ENCODE measurements around the gene ZNF280B. TPM values are rescaled to one million over a fixed set of nuclear protein-coding genes. Genes with fewer than 3 reads are reported as not detected.

Gene ZNF280B
- polyA plus RNA-seq, 1 donor (not counting 4 experiments of a cell fraction or from before 2014, with no cell fraction given) = 0.04 TPM

DNA sequence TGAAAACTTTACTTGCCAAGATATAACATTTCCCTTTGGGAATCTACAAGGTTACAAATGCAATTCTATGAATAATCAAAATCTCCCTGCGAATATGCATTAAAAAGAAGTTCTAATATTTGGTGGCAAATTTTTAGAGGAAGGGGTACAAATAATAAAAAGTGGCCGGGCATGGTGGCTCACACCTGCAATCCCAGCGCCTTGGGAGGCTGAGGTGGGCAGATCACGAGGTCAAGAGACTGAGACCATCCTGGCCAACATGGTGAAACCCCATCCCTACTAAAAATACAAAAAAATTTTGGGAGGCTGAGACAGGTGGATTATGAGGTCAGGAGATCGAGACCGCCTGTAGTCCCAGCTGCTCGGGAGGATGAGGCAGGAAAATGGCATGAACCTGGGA lies 47.0 kb downstream of the ZNF280B start:
- Histone ChIP-seq H3K9ac (ENCODE audit: control insufficient read depth, extremely low read depth, insufficient read depth, low read length) (no peak overlapping the region), H3K4me2 (ENCODE audit: control insufficient read depth, extremely low read depth, insufficient read depth, low read depth, low read length) (no peak overlapping the region), H3K4me1 (ENCODE audit: control insufficient read depth, extremely low read depth, insufficient read depth, low read length) (no peaks in the 10 kb centered on the region), H3K9me3 (ENCODE audit: control insufficient read depth, low read depth, low read length) (peaks cover 6% of the 10 kb centered on the region), H3K27ac (ENCODE audit: control insufficient read depth, insufficient read depth, low read length) (no peak overlapping the region), H3K36me3 (ENCODE audit: control insufficient read depth in 2 of 2, extremely low read depth in 1 of 2, insufficient read depth in 2 of 2, low read length in 2 of 2) (no peaks in the 10 kb centered on the region), H4K20me1 (ENCODE audit: control insufficient read depth, extremely low read depth, insufficient read depth, low read length) (no peaks in the 10 kb centered on the region), H3K9me1 (ENCODE audit: control insufficient read depth, extremely low read depth, insufficient read depth, low read length) (no peaks in the 10 kb centered on the region), H3K79me2 (ENCODE audit: control insufficient read depth, insufficient read depth, low read length) (no peaks in the 10 kb centered on the region), H2AFZ (ENCODE audit: control insufficient read depth, low read length) (no peak overlapping the region), H3K27me3 (ENCODE audit: control insufficient read depth, extremely low read depth, insufficient read depth, low read length) (no peaks in the 10 kb centered on the region), H3K4me3 (ENCODE audit: control insufficient read depth in 2 of 3, extremely low read depth in 1 of 3, insufficient read depth in 2 of 3, low read depth in 1 of 3, low read length in 3 of 3) (no peak overlapping the region)
- dilution Hi-C loops (cut with MboI; ENCODE audit: extremely low pct_ligation_motif_present, low sequenced_read_pairs) = no loop called here
- TF ChIP-seq, protein P1, sequence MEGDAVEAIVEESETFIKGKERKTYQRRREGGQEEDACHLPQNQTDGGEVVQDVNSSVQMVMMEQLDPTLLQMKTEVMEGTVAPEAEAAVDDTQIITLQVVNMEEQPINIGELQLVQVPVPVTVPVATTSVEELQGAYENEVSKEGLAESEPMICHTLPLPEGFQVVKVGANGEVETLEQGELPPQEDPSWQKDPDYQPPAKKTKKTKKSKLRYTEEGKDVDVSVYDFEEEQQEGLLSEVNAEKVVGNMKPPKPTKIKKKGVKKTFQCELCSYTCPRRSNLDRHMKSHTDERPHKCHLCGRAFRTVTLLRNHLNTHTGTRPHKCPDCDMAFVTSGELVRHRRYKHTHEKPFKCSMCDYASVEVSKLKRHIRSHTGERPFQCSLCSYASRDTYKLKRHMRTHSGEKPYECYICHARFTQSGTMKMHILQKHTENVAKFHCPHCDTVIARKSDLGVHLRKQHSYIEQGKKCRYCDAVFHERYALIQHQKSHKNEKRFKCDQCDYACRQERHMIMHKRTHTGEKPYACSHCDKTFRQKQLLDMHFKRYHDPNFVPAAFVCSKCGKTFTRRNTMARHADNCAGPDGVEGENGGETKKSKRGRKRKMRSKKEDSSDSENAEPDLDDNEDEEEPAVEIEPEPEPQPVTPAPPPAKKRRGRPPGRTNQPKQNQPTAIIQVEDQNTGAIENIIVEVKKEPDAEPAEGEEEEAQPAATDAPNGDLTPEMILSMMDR (optimal IDR thresholded peaks at IDR 0.05 in 1 of 3, IDR thresholded peaks at IDR 0.05 in 1 of 3, conservative IDR thresholded peaks at IDR 0.05 in 1 of 3; ENCODE audit: extremely low read depth in 1 of 3, insufficient read depth in 2 of 3, low read length in 3 of 3) = no peak
- no peak for TF ChIP-seq EZH2 (IDR thresholded peaks at IDR 0.05; ENCODE audit: low read length)
- no peak for DNase-seq (ENCODE audit: low read depth, low spot score)
- FAIRE-seq = no peak

DNA sequence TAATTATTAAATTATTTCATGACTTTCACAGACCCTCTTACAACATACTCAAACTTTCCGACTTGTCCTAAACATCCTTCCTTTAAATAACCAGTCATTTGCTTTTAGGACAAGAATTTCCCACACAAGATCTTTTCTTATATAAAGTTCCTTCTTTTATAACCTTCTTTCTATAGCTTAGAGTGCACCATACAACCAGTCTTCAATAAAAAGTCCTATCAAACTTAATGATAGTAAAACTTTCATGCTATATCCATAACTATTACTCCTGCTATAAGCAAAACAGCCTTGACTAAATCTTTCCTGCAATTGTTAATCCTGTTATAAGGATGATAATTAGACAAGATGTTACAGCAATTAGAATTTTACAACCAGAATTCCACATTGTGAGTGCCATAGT lies 47.4 kb downstream of the ZNF280B start:
- no peak for FAIRE-seq

More for the DNA sequence above, 47.4 kb downstream of the ZNF280B start:
- Histone ChIP-seq H3K4me1 (ENCODE audit: control insufficient read depth, extremely low read depth, insufficient read depth, low read length) (no peaks in the 10 kb centered on the region), H3K27ac (ENCODE audit: control insufficient read depth, insufficient read depth, low read length) (no peak overlapping the region), H3K9me3 (ENCODE audit: control insufficient read depth, low read depth, low read length) (peaks cover 6% of the 10 kb centered on the region), H3K9me1 (ENCODE audit: control insufficient read depth, extremely low read depth, insufficient read depth, low read length) (no peaks in the 10 kb centered on the region), H4K20me1 (ENCODE audit: control insufficient read depth, extremely low read depth, insufficient read depth, low read length) (no peaks in the 10 kb centered on the region), H2AFZ (ENCODE audit: control insufficient read depth, low read length) (no peak overlapping the region), H3K4me3 (ENCODE audit: control insufficient read depth in 2 of 3, extremely low read depth in 1 of 3, insufficient read depth in 2 of 3, low read depth in 1 of 3, low read length in 3 of 3) (no peak overlapping the region), H3K27me3 (ENCODE audit: control insufficient read depth, extremely low read depth, insufficient read depth, low read length) (no peaks in the 10 kb centered on the region), H3K9ac (ENCODE audit: control insufficient read depth, extremely low read depth, insufficient read depth, low read length) (no peak overlapping the region), H3K36me3 (ENCODE audit: control insufficient read depth in 2 of 2, extremely low read depth in 1 of 2, insufficient read depth in 2 of 2, low read length in 2 of 2) (no peaks in the 10 kb centered on the region), H3K4me2 (ENCODE audit: control insufficient read depth, extremely low read depth, insufficient read depth, low read depth, low read length) (no peak overlapping the region), H3K79me2 (ENCODE audit: control insufficient read depth, insufficient read depth, low read length) (no peaks in the 10 kb centered on the region)
- no peak for DNase-seq (ENCODE audit: low read depth, low spot score)
- TF ChIP-seq, protein P1 (optimal IDR thresholded peaks at IDR 0.05 in 1 of 3, IDR thresholded peaks at IDR 0.05 in 1 of 3, conservative IDR thresholded peaks at IDR 0.05 in 1 of 3; ENCODE audit: extremely low read depth in 1 of 3, insufficient read depth in 2 of 3, low read length in 3 of 3) = no peak
- TF ChIP-seq EZH2 (IDR thresholded peaks at IDR 0.05; ENCODE audit: low read length) = no peak
- dilution Hi-C loops (cut with MboI; ENCODE audit: extremely low pct_ligation_motif_present, low sequenced_read_pairs) = no loop called here

Data from keratinocyte (primary cell).